Activated T-helper 1 cell treated with Interleukin-2 at 50 U/mL for 16 hours (primary cell): ENCODE data around the gene PCP2.

ENCODE experiments used
- DNase-seq: peaks from one replicate; pipeline ENCODE4 v3.0.0-alpha.2; 2020; ENCODE audit warnings: low read depth

The PCP2 gene

DNA sequence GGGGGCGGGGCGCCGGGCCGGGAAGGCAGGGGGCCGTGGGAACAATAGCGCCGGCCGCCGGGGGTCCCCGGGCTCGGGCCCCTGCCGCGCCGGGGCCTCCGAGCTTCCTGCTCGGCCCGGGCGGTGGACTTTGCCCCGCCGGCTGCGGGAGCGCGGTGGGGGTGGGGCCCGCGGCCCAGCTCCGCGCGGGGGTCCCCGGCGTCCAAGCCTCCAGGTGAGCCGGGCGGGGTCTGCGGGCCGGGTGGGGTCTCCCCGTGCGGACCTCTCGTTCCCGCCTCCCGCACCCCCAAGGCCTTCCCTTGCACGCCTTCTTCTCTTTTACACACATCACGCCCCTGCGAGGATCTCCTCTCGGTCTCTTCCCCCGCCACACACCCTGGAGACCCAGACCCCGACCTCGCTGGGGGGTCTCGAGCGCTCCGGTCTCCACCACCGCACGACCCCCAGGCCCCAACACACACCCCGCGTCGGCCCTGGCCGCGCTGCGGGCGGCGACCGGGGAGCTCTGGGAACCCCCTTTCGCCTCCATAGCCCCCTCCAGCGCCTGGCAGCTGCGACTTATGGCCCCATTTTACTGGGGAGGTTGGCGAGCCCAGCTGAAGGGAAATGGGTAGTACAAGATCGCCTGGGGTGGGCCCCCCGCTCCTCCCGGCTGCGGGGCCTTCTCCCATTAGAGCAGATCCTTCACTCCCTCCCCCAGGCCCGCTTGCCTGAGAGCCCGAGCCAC, 37.1 kb downstream of the PCP2 start:
- no peak for DNase-seq

DNA sequence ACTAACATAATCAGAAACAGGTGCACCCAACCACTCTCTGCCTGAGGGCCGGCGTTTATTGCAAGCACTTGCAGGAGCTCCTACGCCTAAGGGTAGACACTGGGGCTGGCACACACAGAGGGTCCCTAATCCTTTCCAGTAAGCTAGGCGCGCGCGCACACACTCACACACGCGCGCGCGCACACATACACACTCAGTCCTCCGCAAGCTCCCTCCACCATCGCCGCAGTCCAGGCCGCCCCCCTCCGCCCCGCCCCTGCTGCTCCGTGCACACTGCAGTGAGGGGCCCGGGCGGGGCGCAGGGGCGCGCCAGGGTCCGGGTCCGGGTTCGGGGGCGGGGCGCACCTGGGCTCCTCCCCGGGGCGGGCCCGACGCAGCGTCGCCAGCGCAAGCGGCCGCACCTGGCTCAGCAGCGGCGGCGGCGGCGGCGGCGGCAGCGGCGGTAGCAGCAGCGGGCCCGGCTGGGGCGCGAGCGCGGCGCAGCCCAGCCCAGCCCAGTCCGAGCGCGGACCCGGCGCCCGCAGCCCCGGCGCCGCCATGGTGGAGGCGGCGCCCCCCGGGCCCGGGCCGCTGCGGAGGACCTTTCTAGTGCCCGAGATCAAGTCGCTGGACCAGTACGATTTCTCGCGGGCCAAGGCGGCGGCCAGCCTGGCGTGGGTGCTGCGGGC, 37.9 kb downstream of the PCP2 start, which contains the start of gene CAMSAP3:
TSS of gene CAMSAP3 (plus strand) at position 398 of the 668 bp plus-strand sequence. CDS start at position 538, 140 bp downstream.
- no peak for DNase-seq

DNA sequence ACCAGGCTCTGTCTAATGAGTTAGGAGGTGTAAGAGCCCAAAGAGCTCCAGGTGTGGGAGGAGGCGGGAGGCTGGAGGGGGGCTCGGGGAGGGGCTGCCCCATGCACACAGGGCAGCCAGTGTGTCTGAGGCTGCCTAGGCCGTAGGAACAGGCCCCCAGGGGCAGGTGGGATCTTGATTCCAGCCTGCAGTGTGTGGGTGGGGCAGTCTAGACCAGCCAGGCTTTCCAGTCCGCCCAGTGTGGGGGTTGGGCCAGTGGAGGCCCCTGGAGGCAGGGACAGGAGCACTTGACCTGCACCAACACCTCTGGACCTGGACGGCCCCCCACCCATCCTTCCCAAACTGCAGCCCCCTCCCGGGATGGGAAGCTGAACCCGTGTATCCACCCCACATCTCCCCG, 43.3 kb downstream of the PCP2 start:
- DNase-seq, result no peak

DNA sequence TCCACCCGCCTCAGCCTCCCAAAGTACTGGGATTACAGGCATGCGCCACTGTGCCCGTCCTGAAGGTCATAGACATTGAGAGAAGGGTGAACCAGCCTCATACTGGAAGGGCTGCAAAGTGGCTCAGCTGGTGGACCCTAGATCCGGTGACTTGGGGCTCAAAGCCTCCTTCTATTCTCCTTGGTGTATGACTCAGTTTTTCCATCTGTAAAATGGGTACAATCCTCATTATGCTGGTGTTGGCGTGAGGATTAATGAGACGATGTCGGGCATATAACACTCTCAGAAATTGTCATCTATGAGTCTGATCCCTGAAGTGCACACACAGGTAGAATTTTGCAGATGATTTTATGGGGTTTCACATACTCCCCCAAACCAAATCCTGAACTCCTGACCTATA, 43.7 kb downstream of the PCP2 start:
- DNase-seq, result no peak

DNA sequence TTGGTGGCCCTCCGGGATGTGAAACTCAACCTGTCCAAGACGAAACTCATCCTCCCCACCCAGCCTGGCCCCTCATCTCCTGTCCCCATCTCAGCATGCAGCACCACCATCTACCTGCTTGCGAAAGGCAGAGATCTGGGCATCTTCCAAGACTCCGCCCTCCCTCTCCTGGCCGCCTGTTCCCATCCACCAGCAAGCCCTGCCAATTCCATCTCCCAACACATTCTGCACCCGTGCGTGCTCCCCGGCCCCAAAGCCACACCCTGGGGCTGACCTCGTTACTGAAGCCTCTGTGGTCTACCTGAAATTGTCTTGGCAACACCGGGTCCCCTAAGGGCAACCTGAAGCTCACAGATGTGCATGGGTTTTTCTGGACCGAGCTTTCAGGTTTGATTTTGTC, 51.1 kb downstream of the PCP2 start:
- no peak for DNase-seq
